CD14-positive monocyte (primary cell): ENCODE results near the gene FBXL20. TPM values are rescaled to one million over a fixed set of nuclear protein-coding genes. Genes with fewer than 3 reads are reported as not detected.
A peak's percentile ranks its signal among the peaks of the same experiment; 100 is the strongest.

Source experiments
- DNase-seq, 3 donors: peaks; one replicate each; pipeline ENCODE4 v3.0.0-alpha.2; 2011 to 2022
- H2AFZ ChIP-seq: 2 replicates; pipeline ENCODE4 v1.6.0; 2012; ENCODE audit warnings: mild to moderate bottlenecking, low read depth, low read length, inconsistent platforms; ENCODE audit not compliant: insufficient read depth, poor library complexity, severe bottlenecking
- H3K27ac ChIP-seq, 2 donors: 1 replicate in 1 of 2; 2 replicates in 1 of 2; pipeline ENCODE4 v1.5.1; 2012 to 2013; ENCODE audit warnings: low read length in 2 of 2, control low read depth in 1 of 2, inconsistent platforms in 1 of 2, low read depth in 1 of 2, mild to moderate bottlenecking in 1 of 2
- H3K27me3 ChIP-seq, 2 donors: one replicate each; pipeline versions ENCODE4 v1.6.0 to v1.6.1; 2011 to 2013; ENCODE audit warnings: low read length in 2 of 2; ENCODE audit not compliant: control insufficient read depth in 2 of 2, insufficient read depth in 2 of 2
- H3K36me3 ChIP-seq, 2 donors: replicated peaks in 1 of 2; 1 replicate in 1 of 2; 2 replicates in 1 of 2; pipeline versions ENCODE4 v1.5.1 to v1.6.1; 2012 to 2013; ENCODE audit warnings: low read length in 2 of 2, control low read depth in 1 of 2, inconsistent platforms in 1 of 2, mild to moderate bottlenecking in 1 of 2; ENCODE audit not compliant: insufficient read depth in 2 of 2, control insufficient read depth in 1 of 2
- H3K4me1 ChIP-seq, 2 donors: 1 replicate in 1 of 2; 2 replicates in 1 of 2; pipeline versions ENCODE4 v1.5.1 to v1.6.1; 2012 to 2013; ENCODE audit warnings: low read length in 2 of 2, control low read depth in 1 of 2, inconsistent platforms in 1 of 2, mild to moderate bottlenecking in 1 of 2, moderate library complexity in 1 of 2; ENCODE audit not compliant: insufficient read depth in 2 of 2, control insufficient read depth in 1 of 2
- H3K4me2 ChIP-seq: replicated peaks from 2 replicates; pipeline ENCODE3; 2012; ENCODE audit warnings: low read length, moderate library complexity, mild to moderate bottlenecking; ENCODE audit not compliant: poor library complexity, severe bottlenecking; ENCODE audit errors: extremely low read depth
- H3K4me3 ChIP-seq, 3 experiments: fragments of 200-600 bp in 1 of 3; sonication (generic) in 1 of 3; replicated peaks in 1 of 3; 1 replicate in 2 of 3; 2 replicates in 1 of 3; pipeline ENCODE4 v1.5.1; 2011 to 2013; ENCODE audit warnings: low read length in 3 of 3, mild to moderate bottlenecking in 3 of 3, control low read depth in 2 of 3, low read depth in 2 of 3, inconsistent platforms in 1 of 3, moderate library complexity in 1 of 3
- H3K79me2 ChIP-seq: 2 replicates; pipeline ENCODE4 v1.6.0; 2012; ENCODE audit warnings: mild to moderate bottlenecking, control low read depth, inconsistent platforms, low read length, moderate library complexity; ENCODE audit not compliant: insufficient read depth
- H3K9ac ChIP-seq: 2 replicates; pipeline ENCODE4 v1.6.0; 2017; ENCODE audit warnings: low read length, mild to moderate bottlenecking; ENCODE audit not compliant: insufficient read depth, poor library complexity, severe bottlenecking
- H3K9me3 ChIP-seq, 2 donors: replicated peaks in 1 of 2; 1 replicate in 1 of 2; 2 replicates in 1 of 2; pipeline versions ENCODE4 v1.5.1 to v1.6.1; 2012 to 2013; ENCODE audit warnings: low read length in 2 of 2, control low read depth in 1 of 2; ENCODE audit not compliant: control insufficient read depth in 1 of 2, insufficient read depth in 1 of 2
- H4K20me1 ChIP-seq: 2 replicates; pipeline ENCODE4 v1.6.0; 2012; ENCODE audit warnings: mild to moderate bottlenecking, low read length, control low read depth, moderate library complexity; ENCODE audit not compliant: insufficient read depth
- H3K27ac Mint-ChIP-seq, 7 donors: one replicate each; pipeline ENCODE4 v1.8.0; 2020; ENCODE audit warnings: mild to moderate bottlenecking in 7 of 7, mixed read lengths in 7 of 7, moderate library complexity in 6 of 7, inconsistent platforms in 2 of 7
- H3K27me3 Mint-ChIP-seq, 3 donors: one replicate each; pipeline ENCODE4 v1.8.0; 2021 to 2022; ENCODE audit warnings: low read depth in 3 of 3, mild to moderate bottlenecking in 3 of 3, mixed read lengths in 3 of 3, moderate library complexity in 3 of 3, inconsistent platforms in 1 of 3
- H3K36me3 Mint-ChIP-seq, 2 donors: one replicate each; pipeline ENCODE4 v1.8.0; 2020; ENCODE audit warnings: mixed read lengths in 2 of 2, inconsistent platforms in 1 of 2, mild to moderate bottlenecking in 1 of 2
- H3K4me1 Mint-ChIP-seq: one replicate; pipeline ENCODE4 v1.8.0; 2020; ENCODE audit warnings: mild to moderate bottlenecking, mixed read lengths
- H3K4me3 Mint-ChIP-seq, 2 donors: one replicate each; pipeline ENCODE4 v1.8.0; 2020; ENCODE audit warnings: mild to moderate bottlenecking in 2 of 2, mixed read lengths in 2 of 2, moderate library complexity in 1 of 2
- H3K9me3 Mint-ChIP-seq, 7 donors: one replicate each; pipeline ENCODE4 v1.8.0; 2020 to 2022; ENCODE audit warnings: mixed read lengths in 7 of 7, mild to moderate bottlenecking in 6 of 7, moderate library complexity in 6 of 7, inconsistent platforms in 2 of 7
- CTCF ChIP-seq: fragments of 200-600 bp; IDR thresholded peaks from one replicate; pipeline ENCODE4 v1.8.0; 2022; ENCODE audit warnings: antibody characterized with exemption, mild to moderate bottlenecking
- WGBS: methylation state at CpG from one replicate; pipeline ENCODE4 v1.1.5; 2013; ENCODE audit warnings: missing lambda C conversion rate; ENCODE audit not compliant: insufficient coverage; 5-methylcytosine and 5-hydroxymethylcytosine counted together
- intact Hi-C, 2 donors: fragments of 100-400 bp; cut with micrococcal nuclease; formaldehyde crosslinking; loops; one replicate each; pipeline versions ENCODE4 v1.15.0 to v1.15.1; 2023
- polyA plus RNA-seq, 3 donors: library from polyadenylated mRNA; depleted of rRNA in 1 of 3; unstranded in 2 of 3; stranded (reverse) in 1 of 3; fragments of 300-500 nt in 2 of 3; fragments of >200 nt in 1 of 3; fragmentation: Illumina TruSeq in 2 of 3; gene quantifications; 1 replicate in 2 of 3; 2 replicates in 1 of 3; pipeline ENCODE4 v1.2.3, GENCODE V29; 2012 to 2021

Gene FBXL20
- polyA plus RNA-seq, 3 donors = 4.0 to 7.7 (median 4.7) TPM

- Histone ChIP-seq H3K79me2 (peaks cover 91% of the 10 kb centered on the region), H4K20me1 (peaks cover 72% of the 10 kb centered on the region), H2AFZ (no peak overlapping the region), H3K27ac (no peak overlapping the region), H3K36me3 (peaks cover 5 to 17% of the 10 kb centered on the region in 2 donors), H3K27me3 (no peaks in the 10 kb centered on the region), H3K4me3 (no peak overlapping the region), H3K4me2 (no peak overlapping the region), H3K4me1 (no peaks in the 10 kb centered on the region), H3K9me3 (no peaks in the 10 kb centered on the region), H3K9ac (no peak overlapping the region)
- no peak for DNase-seq
- TF ChIP-seq CTCF = no peak
- no peaks in the 10 kb centered on the region for H3K27me3 Mint-ChIP-seq
- WGBS = no CpG with 5 or more reads among the region's 5 CpGs
- no peaks in the 10 kb centered on the region for H3K9me3 Mint-ChIP-seq
- H3K4me1 Mint-ChIP-seq = no peaks in the 10 kb centered on the region
- intact Hi-C loops = loop anchor here in 1 of 2 donors (10.0 kb wide), 1 partner anchor 107 kb away; no protein-coding TSS in a partner anchor
- no peak overlapping the region for H3K4me3 Mint-ChIP-seq
- no peak overlapping the region for H3K27ac Mint-ChIP-seq
- peaks cover 14 to 18% of the 10 kb centered on the region in 2 donors for H3K36me3 Mint-ChIP-seq
Observed at GRCh38 chr17:39391448-39391847, 10.0 kb downstream of the FBXL20 start.

- no peak for DNase-seq
- H3K4me2 ChIP-seq = no peak overlapping the region
- no peak overlapping the region for H3K9ac ChIP-seq
- H3K9me3 ChIP-seq = no peaks in the 10 kb centered on the region
- intact Hi-C loops = no loop called here
- H3K36me3 Mint-ChIP-seq = peaks cover 10 to 24% of the 10 kb centered on the region in 2 donors
- peaks cover 0 to 2% (median 0%) of the 10 kb centered on the region in 3 donors for H3K27me3 Mint-ChIP-seq
- H4K20me1 ChIP-seq = peaks cover 50% of the 10 kb centered on the region
- peak overlapping the region in 2 of 7 donors; percentile 28 to 46 for H3K27ac Mint-ChIP-seq
- H2AFZ ChIP-seq = no peak overlapping the region
- peaks cover 8% of the 10 kb centered on the region for H3K4me1 Mint-ChIP-seq
- peaks cover 4 to 5% of the 10 kb centered on the region in 2 donors for H3K4me1 ChIP-seq
- no peak overlapping the region for H3K4me3 Mint-ChIP-seq
- H3K9me3 Mint-ChIP-seq = no peaks in the 10 kb centered on the region
- WGBS = no CpG with 5 or more reads among the region's 6 CpGs
- no peak overlapping the region for H3K4me3 ChIP-seq
- peaks cover 5 to 18% of the 10 kb centered on the region in 2 donors for H3K36me3 ChIP-seq
- TF ChIP-seq CTCF = no peak
- no peak overlapping the region for H3K27ac ChIP-seq
- H3K79me2 ChIP-seq = peaks cover 67% of the 10 kb centered on the region
- H3K27me3 ChIP-seq = no peaks in the 10 kb centered on the region
Observed at GRCh38 chr17:39385040-39385439, 16.4 kb downstream of the FBXL20 start.
